ACC112 (cell line): Measurements from ENCODE around the gene RASD1.
A peak's percentile ranks its signal among the peaks of the same experiment; 100 is the strongest.

Experiments used
- H2AFZ ChIP-seq: fragments of 200-600 bp; sonication (generic); one replicate; pipeline ENCODE4 v1.6.0; 2017; ENCODE audit warnings: antibody characterized with exemption, low read length; ENCODE audit not compliant: unreplicated experiment
- H3K27ac ChIP-seq: fragments of 200-600 bp; sonication (generic); 2 replicates; pipeline ENCODE4 v1.5.1; 2014; ENCODE audit warnings: low read depth, mild to moderate bottlenecking, antibody characterized with exemption, low read length, moderate library complexity
- H3K27me3 ChIP-seq: fragments of 200-600 bp; sonication (generic); 2 replicates; pipeline ENCODE4 v1.6.1; 2014; ENCODE audit warnings: mild to moderate bottlenecking, antibody characterized with exemption, low read length, moderate library complexity, mixed read lengths; ENCODE audit not compliant: insufficient read depth
- H3K36me3 ChIP-seq: fragments of 200-600 bp; sonication (generic); 2 replicates; pipeline ENCODE4 v1.6.1; 2016; ENCODE audit warnings: mild to moderate bottlenecking, antibody characterized with exemption, low read length, moderate library complexity, mixed read lengths; ENCODE audit not compliant: insufficient read depth
- H3K4me1 ChIP-seq: fragments of 200-600 bp; sonication (generic); one replicate; pipeline ENCODE4 v1.6.1; 2016; ENCODE audit warnings: low read length, mixed read lengths; ENCODE audit not compliant: insufficient read depth, unreplicated experiment, control insufficient read depth
- H3K4me3 ChIP-seq: fragments of 200-600 bp; sonication (generic); 2 replicates; pipeline ENCODE4 v1.5.1; 2014; ENCODE audit warnings: mild to moderate bottlenecking, low read depth, low read length
- H3K79me2 ChIP-seq: fragments of 200-600 bp; sonication (generic); one replicate; pipeline ENCODE4 v1.6.0; 2016; ENCODE audit warnings: low read length; ENCODE audit not compliant: control insufficient read depth, unreplicated experiment, insufficient read depth

RASD1 gene

GRCh38 chr17:17515934-17516930, 20.0 kb upstream of the RASD1 start:
- no peaks in the 10 kb centered on the region for H3K79me2 ChIP-seq
- H3K27me3 ChIP-seq, result no peaks in the 10 kb centered on the region
- H3K4me1 ChIP-seq, result peaks cover 18% of the 10 kb centered on the region
- no peak overlapping the region for H3K4me3 ChIP-seq
- peak overlapping the region; percentile 76 for H3K27ac ChIP-seq
- H3K36me3 ChIP-seq, result no peaks in the 10 kb centered on the region
- no peak overlapping the region for H2AFZ ChIP-seq

DNA sequence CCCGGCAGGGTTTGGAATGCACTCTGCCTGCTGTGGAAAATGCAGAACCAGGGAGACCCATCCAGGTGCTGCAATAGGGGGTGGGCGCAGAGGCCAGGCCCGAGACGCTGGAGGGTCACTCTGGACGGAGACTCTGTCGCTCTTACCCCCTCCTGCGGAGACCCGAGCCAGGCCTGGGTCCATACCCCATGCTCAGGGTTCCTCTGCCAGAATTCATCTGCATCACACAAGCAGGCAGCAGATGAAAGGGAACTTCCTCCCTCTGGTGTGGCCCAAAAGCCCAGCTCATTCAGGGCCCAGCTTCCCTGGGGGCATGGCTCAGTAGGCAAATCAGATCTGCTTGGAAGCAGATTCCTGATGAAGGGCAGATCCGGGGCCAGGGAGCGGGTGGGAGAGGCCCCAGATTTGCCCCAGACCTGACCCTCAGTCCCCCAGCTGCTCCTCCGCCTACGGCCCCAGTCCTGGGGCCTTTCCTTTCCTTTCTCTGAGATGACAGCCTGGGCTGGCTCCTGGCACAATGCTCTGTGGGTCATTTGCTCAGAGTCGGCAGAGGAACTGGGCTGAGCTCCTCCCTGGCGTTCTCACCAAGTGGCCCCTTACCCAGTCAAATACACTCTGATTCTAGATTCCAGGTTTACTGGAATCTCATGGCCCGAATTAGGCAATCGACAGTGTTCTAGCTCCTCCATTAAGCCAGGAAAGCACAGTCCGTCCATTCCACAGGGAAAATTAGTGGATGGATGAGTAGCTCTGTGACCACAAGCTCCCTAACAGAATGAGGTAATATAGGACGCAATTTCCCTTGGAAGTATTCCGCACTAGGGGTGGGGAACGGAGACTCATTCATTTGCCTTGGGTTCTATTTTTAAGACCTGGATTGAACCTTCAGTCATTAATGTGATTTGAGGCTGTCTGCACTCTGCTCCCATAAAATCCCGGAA, 19.1 kb upstream of the RASD1 start:
- Histone ChIP-seq H3K4me3 (no peak overlapping the region), H3K27me3 (no peaks in the 10 kb centered on the region), H3K4me1 (peaks cover 18% of the 10 kb centered on the region), H3K36me3 (no peaks in the 10 kb centered on the region), H2AFZ (no peak overlapping the region), H3K27ac (peak overlapping the region; percentile 76), H3K79me2 (no peaks in the 10 kb centered on the region)

DNA sequence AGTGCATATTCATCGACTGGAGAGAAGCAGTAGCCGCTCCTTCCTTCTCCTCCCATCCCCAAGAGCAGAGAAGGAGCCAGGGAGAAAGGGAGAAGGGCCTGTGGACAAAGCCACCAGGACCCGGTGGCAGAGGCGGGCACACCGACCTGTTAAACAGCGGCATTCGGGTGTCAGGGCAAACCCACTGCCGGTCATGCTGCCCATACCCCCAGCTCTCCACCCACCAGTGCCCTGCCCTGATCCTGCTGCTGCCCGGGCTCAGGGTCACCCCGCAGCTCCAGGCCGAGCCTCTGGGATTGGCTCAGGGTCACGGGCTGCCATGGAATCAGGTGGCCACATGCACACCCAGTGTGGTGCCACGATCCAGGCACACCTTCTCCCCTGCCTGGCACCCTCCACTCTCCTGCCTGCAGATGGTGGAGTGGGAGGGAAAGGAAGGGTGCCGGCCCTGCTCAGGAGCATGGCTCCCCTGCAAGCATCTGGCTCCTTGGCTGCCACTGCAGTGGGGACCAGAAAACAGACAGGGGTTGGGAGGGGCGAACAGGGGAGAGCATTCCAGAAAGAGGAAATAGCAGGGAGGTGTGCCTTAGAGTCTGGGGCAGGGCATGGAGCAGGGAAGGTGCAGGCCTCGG, 18.3 kb upstream of the RASD1 start:
- Histone ChIP-seq H3K4me1 (peaks cover 18% of the 10 kb centered on the region), H2AFZ (no peak overlapping the region), H3K79me2 (no peaks in the 10 kb centered on the region), H3K27me3 (no peaks in the 10 kb centered on the region), H3K4me3 (no peak overlapping the region), H3K27ac (no peak overlapping the region), H3K36me3 (no peaks in the 10 kb centered on the region)

- H2AFZ ChIP-seq, result no peak overlapping the region
- H3K4me1 ChIP-seq, result peaks cover 18% of the 10 kb centered on the region
- no peak overlapping the region for H3K27ac ChIP-seq
- no peaks in the 10 kb centered on the region for H3K27me3 ChIP-seq
- H3K36me3 ChIP-seq, result no peaks in the 10 kb centered on the region
- no peaks in the 10 kb centered on the region for H3K79me2 ChIP-seq
- no peak overlapping the region for H3K4me3 ChIP-seq
These were observed 17.4 kb upstream of the RASD1 start for GRCh38 chr17:17513626-17514025.

DNA sequence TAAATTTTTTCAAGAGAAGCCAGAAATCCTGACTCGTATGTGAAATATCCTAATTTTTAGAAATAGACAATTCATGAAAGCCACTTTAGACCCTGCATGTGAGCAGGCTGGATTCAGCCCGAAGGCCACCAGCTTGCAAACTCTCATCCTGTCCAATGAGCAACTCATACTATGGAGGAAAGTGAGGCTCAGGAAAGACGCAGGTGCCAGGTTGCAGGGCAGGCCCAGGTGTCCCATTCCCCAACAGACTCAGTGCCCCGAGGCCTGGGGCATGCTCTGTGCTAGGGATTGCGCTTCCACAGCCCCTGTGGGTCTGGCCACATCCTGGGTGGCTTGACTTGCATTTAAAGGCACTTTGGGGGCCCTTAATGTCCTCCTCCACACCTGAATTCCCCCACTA, 16.7 kb upstream of the RASD1 start:
- Histone ChIP-seq H3K4me3 (no peak overlapping the region), H2AFZ (no peak overlapping the region), H3K36me3 (no peaks in the 10 kb centered on the region), H3K27me3 (no peaks in the 10 kb centered on the region), H3K4me1 (peaks cover 18% of the 10 kb centered on the region), H3K79me2 (no peaks in the 10 kb centered on the region), H3K27ac (no peak overlapping the region)

DNA sequence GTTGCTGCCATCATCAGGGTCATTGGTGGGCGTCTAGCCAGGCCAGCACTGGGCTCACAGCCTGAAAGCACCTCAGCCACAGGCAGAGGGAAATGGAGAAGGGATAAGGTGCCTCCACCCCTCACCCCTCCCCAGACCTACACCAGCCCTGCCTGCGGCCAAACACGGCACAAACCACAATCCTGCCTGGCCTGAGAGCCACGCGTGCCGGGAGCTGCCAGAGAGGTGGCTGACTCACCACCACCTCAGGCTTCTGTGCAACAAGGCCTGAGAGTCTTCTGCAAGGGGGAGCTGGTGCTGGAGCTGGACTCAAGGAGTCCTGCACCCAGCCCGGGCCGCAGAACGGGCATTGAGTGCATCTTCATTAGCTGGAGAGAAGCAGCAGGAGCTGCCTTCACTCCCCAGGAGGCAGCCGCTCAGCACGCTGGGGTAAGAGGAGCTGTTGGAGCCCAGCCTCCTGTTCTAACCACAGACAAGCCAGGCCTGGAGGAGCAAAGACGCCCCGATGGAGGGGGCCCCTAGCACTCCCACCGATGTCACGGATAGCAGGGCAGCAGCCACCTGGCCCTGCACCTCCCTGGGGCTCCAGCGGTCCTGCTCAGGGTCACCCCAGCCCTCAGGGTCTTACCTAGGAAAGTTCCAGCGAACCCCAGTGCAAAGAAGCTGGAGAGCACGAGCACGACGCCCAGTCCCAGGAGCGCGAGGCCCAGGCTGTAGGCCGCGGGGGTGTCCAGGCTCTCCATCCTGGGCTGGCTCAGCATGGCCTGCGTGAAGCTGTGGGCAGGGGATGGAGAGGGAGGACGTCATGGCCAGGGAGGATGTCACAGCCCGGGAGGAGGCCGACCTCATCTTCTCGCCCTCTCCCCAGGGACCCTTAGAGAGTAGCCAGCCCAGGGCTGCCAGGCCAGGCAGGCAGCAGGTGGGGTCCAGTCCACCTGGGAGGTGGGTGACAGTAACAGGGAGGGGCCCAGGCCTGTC, 16.0 kb upstream of the RASD1 start:
- H3K27me3 ChIP-seq, result no peaks in the 10 kb centered on the region
- H2AFZ ChIP-seq, result no peak overlapping the region
- H3K4me3 ChIP-seq, result no peak overlapping the region
- H3K4me1 ChIP-seq, result peaks cover 18% of the 10 kb centered on the region
- H3K27ac ChIP-seq, result no peak overlapping the region
- no peaks in the 10 kb centered on the region for H3K36me3 ChIP-seq
- no peaks in the 10 kb centered on the region for H3K79me2 ChIP-seq

DNA sequence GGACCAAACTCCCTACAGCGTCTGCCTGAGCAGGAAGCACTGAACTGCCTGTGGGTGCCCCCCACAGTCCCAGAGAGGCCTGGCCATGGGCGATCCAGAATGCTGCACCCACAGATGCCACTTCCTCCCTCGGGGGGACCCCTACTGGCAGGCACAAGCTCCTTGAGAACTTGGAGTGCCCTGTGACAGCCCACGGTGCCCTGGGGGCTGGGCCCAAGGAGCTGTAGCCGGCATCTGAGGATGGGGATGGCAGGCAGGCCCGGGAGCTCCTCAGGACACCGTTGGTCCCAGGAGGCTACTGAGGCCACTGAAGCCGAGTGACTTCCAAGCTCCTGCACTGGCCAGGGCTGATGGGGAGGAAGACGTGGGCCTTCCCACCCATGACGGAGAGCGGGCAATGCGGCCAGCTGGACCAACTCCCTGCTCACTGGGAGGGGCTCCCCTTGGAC, 15.1 kb upstream of the RASD1 start:
- Histone ChIP-seq H3K79me2 (no peaks in the 10 kb centered on the region), H2AFZ (no peak overlapping the region), H3K4me3 (no peak overlapping the region), H3K4me1 (peaks cover 18% of the 10 kb centered on the region), H3K27ac (no peak overlapping the region), H3K36me3 (no peaks in the 10 kb centered on the region), H3K27me3 (no peaks in the 10 kb centered on the region)

- H3K27ac ChIP-seq, result no peak overlapping the region
- peaks cover 16% of the 10 kb centered on the region for H3K4me1 ChIP-seq
- H3K79me2 ChIP-seq, result no peaks in the 10 kb centered on the region
These were observed 14.5 kb upstream of the RASD1 start for GRCh38 chr17:17510456-17511292.

More at GRCh38 chr17:17510456-17511292, 14.5 kb upstream of the RASD1 start:
- no peak overlapping the region for H2AFZ ChIP-seq
- no peak overlapping the region for H3K4me3 ChIP-seq
- no peaks in the 10 kb centered on the region for H3K27me3 ChIP-seq
- H3K36me3 ChIP-seq, result no peaks in the 10 kb centered on the region
